BLaER1 treated with 17β-estradiol and CSF1 and Interleukin-3, amounts not matched to agents 10 nM and 100 nM (cell line): ENCODE data around the gene DCST1.
"Not testable (repeated sequence)": the region's sequence is repeated elsewhere in the genome, so short reads cannot be mapped to it uniquely, and the experiment has no call there.

ENCODE experiments used
- H3K27ac ChIP-seq, 11 experiments: shearing (Covaris generic); formaldehyde crosslinking; 2 replicates each; pipeline ENCODE4 v1.8.1; 2022
- H3K27me3 ChIP-seq, 11 experiments: shearing (Covaris generic); formaldehyde crosslinking; 2 replicates each; pipeline ENCODE4 v1.8.1; 2022
- H3K36me3 ChIP-seq, 11 experiments: shearing (Covaris generic); formaldehyde crosslinking; 2 replicates each; pipeline ENCODE4 v1.8.1; 2022
- H3K4me1 ChIP-seq, 10 experiments: shearing (Covaris generic); formaldehyde crosslinking; 2 replicates each; pipeline ENCODE4 v1.8.1; 2022
- H3K4me2 ChIP-seq, 11 experiments: shearing (Covaris generic); formaldehyde crosslinking; 2 replicates each; pipeline ENCODE4 v1.8.1; 2022
- H3K4me3 ChIP-seq, 10 experiments: shearing (Covaris generic); formaldehyde crosslinking; 2 replicates each; pipeline ENCODE4 v1.8.1; 2022
- H3K9ac ChIP-seq, 11 experiments: shearing (Covaris generic); formaldehyde crosslinking; 2 replicates each; pipeline ENCODE4 v1.8.1; 2022
- H3K9me3 ChIP-seq, 11 experiments: shearing (Covaris generic); formaldehyde crosslinking; replicated peaks in 1 of 11; 2 replicates each; pipeline ENCODE4 v1.8.1; 2022
- H4K20me1 ChIP-seq, 11 experiments: shearing (Covaris generic); formaldehyde crosslinking; 2 replicates each; pipeline ENCODE4 v1.8.1; 2022
- Cebpa-rat ChIP-seq, 11 experiments: shearing (Covaris generic); IDR thresholded peaks; 2 replicates each; pipeline ENCODE4 v1.8.1; 2022

The DCST1 gene, protein sequence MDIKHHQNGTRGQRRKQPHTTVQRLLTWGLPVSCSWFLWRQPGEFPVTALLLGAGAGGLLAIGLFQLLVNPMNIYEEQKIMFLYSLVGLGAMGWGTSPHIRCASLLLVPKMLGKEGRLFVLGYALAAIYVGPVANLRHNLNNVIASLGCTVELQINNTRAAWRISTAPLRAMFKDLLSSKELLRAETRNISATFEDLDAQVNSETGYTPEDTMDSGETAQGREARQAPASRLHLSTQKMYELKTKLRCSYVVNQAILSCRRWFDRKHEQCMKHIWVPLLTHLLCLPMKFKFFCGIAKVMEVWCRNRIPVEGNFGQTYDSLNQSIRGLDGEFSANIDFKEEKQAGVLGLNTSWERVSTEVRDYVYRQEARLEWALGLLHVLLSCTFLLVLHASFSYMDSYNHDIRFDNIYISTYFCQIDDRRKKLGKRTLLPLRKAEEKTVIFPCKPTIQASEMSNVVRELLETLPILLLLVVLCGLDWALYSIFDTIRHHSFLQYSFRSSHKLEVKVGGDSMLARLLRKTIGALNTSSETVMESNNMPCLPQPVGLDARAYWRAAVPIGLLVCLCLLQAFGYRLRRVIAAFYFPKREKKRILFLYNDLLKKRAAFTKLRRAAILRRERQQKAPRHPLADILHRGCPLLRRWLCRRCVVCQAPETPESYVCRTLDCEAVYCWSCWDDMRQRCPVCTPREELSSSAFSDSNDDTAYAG

DNA sequence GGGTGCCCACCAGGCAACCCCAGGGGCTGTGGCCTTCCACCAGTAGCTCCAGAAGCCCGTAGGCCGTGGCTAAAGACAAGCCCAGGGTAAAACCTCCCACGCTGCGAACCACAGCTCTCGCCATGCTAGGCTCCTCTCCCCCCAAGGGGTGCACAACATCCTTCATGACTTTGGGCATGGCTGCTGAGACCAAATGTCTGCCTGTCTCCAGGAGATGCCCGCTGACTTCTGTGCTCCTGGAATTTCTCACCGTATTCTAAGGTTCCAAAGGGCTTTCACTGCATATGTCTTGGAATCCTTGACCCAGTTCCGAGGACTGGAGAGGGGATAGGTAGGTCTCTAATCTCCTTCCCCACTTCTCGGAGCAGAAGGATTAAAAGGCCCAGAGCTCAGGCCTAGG is at the start of gene DCST1, which contains the start of gene DCST2:
TSS of gene DCST1 (plus strand) at position 301 of the 400 bp plus-strand sequence. CDS start 213 bp downstream, outside the sequence.
TSS of gene DCST2 (minus strand) at position 258 of the 400 bp plus-strand sequence. CDS start at position 178, 80 bp downstream.
- Histone ChIP-seq H4K20me1 (no peaks in the 10 kb centered on the region), H3K4me3 (no peak within 1 kb of the TSS), H3K36me3 (no peaks in the 10 kb centered on the region), H3K4me2 (no peak within 1 kb of the TSS; a peak in 1 of 22 replicates), H3K9me3 (no peaks in the 10 kb centered on the region), H3K27me3 (no peaks in the 10 kb centered on the region), H3K4me1 (peaks cover 3 to 32% (median 18%) of the 10 kb centered on the region in 10 experiments), H3K9ac (no peak within 1 kb of the TSS), H3K27ac (no peak within 1 kb of the TSS)
- no peak for TF ChIP-seq Cebpa-rat (IDR thresholded peaks at IDR 0.05)

DNA sequence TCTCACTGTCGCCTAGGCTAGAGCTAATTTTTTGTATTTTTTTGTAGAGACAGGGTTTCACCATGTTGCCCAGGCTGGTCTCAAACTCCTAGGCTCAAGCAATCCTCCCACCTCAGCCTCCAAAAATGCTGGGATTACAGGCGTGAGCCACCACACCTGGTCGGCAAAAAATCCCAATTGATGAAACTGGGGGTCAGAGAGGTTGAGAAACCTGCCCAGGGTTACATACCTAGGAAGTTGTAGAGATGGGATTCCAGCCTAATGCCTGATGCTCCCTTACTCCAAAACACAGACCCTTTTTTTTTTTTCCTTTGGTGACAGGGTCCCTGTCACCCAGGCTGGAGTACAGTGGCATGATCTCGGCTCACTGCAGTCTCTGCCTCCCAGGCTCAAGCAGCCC is 46.9 kb upstream of the DCST1 start:
- Histone ChIP-seq H3K36me3 (peaks cover 49 to 70% (median 58%) of the 10 kb centered on the region in 11 experiments), H3K9ac (peak overlapping the region in 3 of 11 experiments; percentile 11 to 27 (median 13); a peak in 2 of 22 replicates), H4K20me1 (peaks cover 0 to 44% (median 37%) of the 10 kb centered on the region in 11 experiments; a peak in 18 of 22 replicates), H3K4me1 (peaks cover 32 to 64% (median 48%) of the 10 kb centered on the region in 10 experiments)
- not testable (repeated sequence) for H3K27ac ChIP-seq, H3K27me3 ChIP-seq, H3K9me3 ChIP-seq, H3K4me3 ChIP-seq, H3K4me2 ChIP-seq

DNA sequence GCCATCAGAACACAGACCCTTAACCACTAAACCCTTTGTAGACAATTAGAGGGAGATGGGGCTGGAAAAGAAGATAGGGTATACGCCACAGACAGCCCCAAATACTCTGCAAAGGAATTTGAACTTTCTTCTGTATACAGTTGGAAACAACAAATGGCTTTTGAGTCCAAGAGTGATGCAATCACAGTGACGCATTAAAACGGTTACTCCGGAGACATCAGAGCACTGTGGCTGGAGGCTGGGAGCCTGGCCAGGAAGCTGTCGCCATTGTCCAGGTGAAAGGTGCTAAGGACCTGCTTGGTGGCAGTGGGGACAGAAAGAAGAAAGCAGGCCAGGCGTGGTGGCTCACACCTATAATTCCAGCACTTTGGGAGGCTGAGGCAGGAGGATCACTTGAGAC is 46.3 kb upstream of the DCST1 start:
- Histone ChIP-seq H3K4me2 (peak overlapping the region in 1 of 11 experiments; percentile 19; a peak in 1 of 22 replicates), H3K27ac (no peak overlapping the region), H3K36me3 (peaks cover 49 to 74% (median 59%) of the 10 kb centered on the region in 11 experiments)

DNA sequence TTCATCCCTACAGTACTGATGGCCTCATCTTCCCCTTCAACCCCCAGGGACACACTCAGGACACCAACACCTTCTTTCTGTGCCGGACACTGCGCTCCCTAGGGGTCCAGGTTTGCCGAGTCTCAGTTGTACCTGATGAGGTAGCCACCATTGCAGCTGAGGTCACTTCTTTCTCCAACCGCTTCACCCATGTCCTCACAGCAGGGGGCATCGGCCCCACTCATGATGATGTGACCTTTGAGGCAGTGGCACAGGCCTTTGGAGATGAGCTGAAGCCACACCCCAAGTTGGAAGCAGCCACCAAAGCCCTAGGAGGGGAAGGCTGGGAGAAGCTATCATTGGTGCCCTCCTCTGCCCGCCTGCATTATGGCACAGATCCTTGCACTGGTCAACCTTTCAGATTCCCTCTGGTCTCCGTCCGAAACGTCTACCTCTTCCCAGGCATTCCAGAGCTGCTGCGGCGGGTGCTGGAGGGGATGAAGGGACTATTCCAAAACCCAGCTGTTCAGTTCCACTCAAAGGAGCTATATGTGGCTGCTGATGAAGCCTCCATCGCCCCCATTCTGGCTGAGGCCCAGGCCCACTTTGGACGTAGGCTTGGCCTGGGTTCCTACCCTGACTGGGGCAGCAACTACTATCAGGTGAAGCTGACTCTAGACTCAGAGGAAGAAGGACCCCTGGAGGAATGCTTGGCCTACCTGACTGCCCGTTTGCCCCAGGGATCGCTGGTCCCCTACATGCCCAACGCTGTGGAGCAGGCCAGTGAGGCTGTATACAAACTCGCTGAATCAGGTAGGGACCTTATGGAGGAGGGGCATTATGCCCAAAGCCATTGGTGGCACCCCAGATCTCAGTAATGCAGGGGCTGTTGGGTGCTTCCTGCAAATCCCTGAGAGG is 45.3 kb upstream of the DCST1 start:
- Histone ChIP-seq H4K20me1 (peaks cover 0 to 52% (median 39%) of the 10 kb centered on the region in 11 experiments; a peak in 18 of 22 replicates), H3K9ac (peak overlapping the region in 5 of 11 experiments; percentile 3 to 60 (median 10); a peak in 9 of 22 replicates), H3K4me3 (no peak overlapping the region), H3K36me3 (peaks cover 49 to 78% (median 59%) of the 10 kb centered on the region in 11 experiments), H3K4me1 (peaks cover 32 to 65% (median 48%) of the 10 kb centered on the region in 10 experiments), H3K9me3 (no peaks in the 10 kb centered on the region), H3K4me2 (peak overlapping the region in 3 of 11 experiments; percentile 1 to 29 (median 19); a peak in 3 of 22 replicates), H3K27ac (no peak overlapping the region), H3K27me3 (no peaks in the 10 kb centered on the region)
- no peak for TF ChIP-seq Cebpa-rat (IDR thresholded peaks at IDR 0.05)

More for the DNA sequence above, 46.3 kb upstream of the DCST1 start:
- TF ChIP-seq Cebpa-rat (IDR thresholded peaks at IDR 0.05) = no peak
- peaks cover 29 to 59% (median 43%) of the 10 kb centered on the region in 10 experiments for H3K4me1 ChIP-seq
- no peak overlapping the region for H3K4me3 ChIP-seq
- no peak overlapping the region; a peak in 1 of 22 replicates for H3K9ac ChIP-seq
- H3K9me3 ChIP-seq = no peaks in the 10 kb centered on the region
- no peaks in the 10 kb centered on the region for H3K27me3 ChIP-seq
- H4K20me1 ChIP-seq = peaks cover 0 to 44% (median 37%) of the 10 kb centered on the region in 11 experiments; a peak in 18 of 22 replicates

DNA sequence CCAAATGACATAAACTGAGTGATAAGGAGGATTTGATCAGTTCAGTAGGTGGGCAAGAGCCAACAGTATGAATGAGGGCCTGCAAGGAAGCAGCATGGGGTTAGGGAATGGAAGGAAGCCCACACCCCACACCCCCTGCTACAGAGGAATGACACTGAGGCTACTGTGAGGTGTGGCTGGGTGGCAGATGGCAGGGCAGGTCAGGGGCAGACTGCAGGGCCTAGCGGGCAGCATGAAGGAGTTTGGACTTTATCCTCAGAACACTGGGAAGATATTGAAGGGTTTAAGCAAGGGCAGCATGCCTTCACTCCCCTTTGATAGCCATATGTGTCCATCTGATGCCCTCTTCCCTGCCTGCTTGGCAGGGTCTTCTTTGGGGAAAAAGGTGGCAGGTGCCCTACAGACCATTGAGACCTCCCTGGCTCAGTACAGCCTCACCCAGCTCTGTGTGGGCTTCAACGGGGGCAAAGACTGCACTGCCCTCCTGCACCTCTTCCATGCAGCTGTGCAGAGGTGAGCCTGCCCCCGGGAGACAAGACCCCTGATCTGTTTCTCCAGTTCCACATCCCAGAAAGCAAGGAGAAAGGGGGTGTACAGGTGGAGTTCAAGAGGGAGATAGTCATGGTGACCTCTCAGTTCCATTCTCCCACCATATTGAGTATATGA is 44.3 kb upstream of the DCST1 start:
- Histone ChIP-seq H3K4me1 (peaks cover 34 to 68% (median 52%) of the 10 kb centered on the region in 10 experiments), H3K27ac (no peak overlapping the region), H3K27me3 (no peaks in the 10 kb centered on the region), H3K4me2 (peak overlapping the region in 2 of 11 experiments; percentile 7 to 19; a peak in 3 of 22 replicates), H3K36me3 (peaks cover 49 to 78% (median 59%) of the 10 kb centered on the region in 11 experiments), H3K9ac (peak overlapping the region in 5 of 11 experiments; percentile 10 to 60 (median 39); a peak in 7 of 22 replicates), H3K4me3 (no peak overlapping the region), H3K9me3 (no peaks in the 10 kb centered on the region), H4K20me1 (peaks cover 0 to 52% (median 39%) of the 10 kb centered on the region in 11 experiments; a peak in 18 of 22 replicates)
- TF ChIP-seq Cebpa-rat (IDR thresholded peaks at IDR 0.05) = no peak

DNA sequence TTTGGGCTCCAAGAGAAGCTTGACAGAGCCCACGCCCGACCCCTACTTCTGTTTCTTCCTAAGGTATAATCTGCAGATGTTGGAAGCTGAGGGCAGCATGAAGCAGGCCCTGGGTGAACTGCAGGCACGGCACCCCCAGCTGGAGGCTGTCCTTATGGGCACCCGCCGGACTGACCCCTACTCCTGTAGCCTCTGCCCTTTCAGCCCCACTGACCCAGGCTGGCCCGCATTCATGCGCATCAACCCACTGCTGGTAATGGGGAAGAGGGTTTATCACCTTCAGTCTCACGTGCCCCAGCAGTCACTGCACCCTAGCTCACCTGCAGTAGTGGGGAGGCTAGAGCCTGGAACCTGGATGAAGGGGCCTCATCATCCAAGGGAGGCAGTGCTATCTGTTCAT is 43.3 kb upstream of the DCST1 start:
- H3K36me3 ChIP-seq = peaks cover 49 to 72% (median 59%) of the 10 kb centered on the region in 11 experiments
- H3K4me2 ChIP-seq = no peak overlapping the region
- H3K9me3 ChIP-seq = no peaks in the 10 kb centered on the region
- H3K4me1 ChIP-seq = peaks cover 34 to 68% (median 51%) of the 10 kb centered on the region in 10 experiments
- H4K20me1 ChIP-seq = peaks cover 0 to 52% (median 39%) of the 10 kb centered on the region in 11 experiments; a peak in 18 of 22 replicates
- no peak overlapping the region for H3K27ac ChIP-seq
- TF ChIP-seq Cebpa-rat (IDR thresholded peaks at IDR 0.05) = no peak
- no peak overlapping the region for H3K4me3 ChIP-seq
- no peaks in the 10 kb centered on the region for H3K27me3 ChIP-seq
- H3K9ac ChIP-seq = peak overlapping the region in 1 of 11 experiments; percentile 31; a peak in 1 of 22 replicates

DNA sequence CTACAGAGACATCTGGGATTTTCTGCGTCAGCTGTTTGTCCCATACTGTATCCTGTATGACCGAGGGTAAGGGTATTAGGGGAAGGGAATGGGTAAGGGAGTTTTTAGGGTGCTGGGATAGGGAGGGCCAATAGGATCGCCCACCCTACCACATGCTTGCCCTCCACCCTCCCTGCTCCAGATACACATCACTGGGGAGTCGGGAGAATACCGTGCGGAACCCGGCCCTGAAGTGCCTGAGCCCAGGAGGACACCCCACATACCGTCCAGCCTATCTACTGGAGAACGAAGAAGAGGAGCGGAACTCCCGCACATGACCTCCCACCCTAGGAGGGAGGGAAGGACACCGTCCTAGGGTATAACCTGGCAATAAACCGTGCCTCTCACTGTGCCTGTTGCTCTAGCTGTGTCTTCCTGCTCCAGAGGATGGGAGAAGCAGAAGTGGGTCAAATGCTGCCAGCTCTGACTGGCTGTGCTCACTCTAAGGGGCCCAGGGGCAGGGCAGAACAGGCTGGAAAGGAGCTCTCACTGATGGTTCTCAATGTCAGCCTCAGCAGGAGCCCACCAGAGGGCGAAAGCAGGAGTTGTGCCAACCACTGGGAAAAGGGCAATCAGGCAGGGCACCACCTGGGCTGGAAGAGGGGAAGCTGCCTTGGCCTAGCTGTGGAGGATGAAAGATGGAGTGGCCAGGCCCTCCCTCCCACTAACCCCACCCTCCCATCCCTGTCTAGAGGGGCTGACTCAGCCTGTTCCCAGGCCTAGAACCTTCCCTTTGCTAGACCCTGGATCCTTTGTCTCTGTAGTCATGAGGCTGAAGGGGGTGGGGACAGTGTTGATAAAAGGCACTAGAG is 40.7 kb upstream of the DCST1 start:
- H3K27ac ChIP-seq = peak overlapping the region in 5 of 11 experiments; percentile 20 to 48 (median 37); a peak in 9 of 22 replicates
- H3K27me3 ChIP-seq = no peaks in the 10 kb centered on the region
- H3K9me3 ChIP-seq = no peaks in the 10 kb centered on the region
- H4K20me1 ChIP-seq = peaks cover 0 to 35% (median 29%) of the 10 kb centered on the region in 11 experiments; a peak in 18 of 22 replicates
- H3K4me1 ChIP-seq = peaks cover 51 to 77% (median 68%) of the 10 kb centered on the region in 10 experiments
- peak overlapping the region in 5 of 11 experiments; percentile 18 to 44 (median 23); a peak in 6 of 22 replicates for H3K9ac ChIP-seq
- H3K36me3 ChIP-seq = peaks cover 30 to 48% (median 38%) of the 10 kb centered on the region in 11 experiments
- H3K4me3 ChIP-seq = no peak overlapping the region
- H3K4me2 ChIP-seq = peak overlapping the region; percentile 18 to 100 (median 50); a peak in 18 of 22 replicates
- no peak for TF ChIP-seq Cebpa-rat (IDR thresholded peaks at IDR 0.05)
